Right lobe of liver (tissue), 4 donors: Measurements from ENCODE around the gene RPS6KA5.

Experiments
- CTCF ChIP-seq, 4 donors: fragments of 200-600 bp in 3 of 4; fragments of 450-650 bp in 1 of 4; IDR thresholded peaks; one replicate each; pipeline versions ENCODE4 v1.5.1 to v1.8.0; 2016 to 2022; ENCODE audit warnings: antibody characterized with exemption in 4 of 4, mild to moderate bottlenecking in 2 of 4
- POLR2A ChIP-seq: fragments of 450-650 bp; IDR thresholded peaks from one replicate; pipeline ENCODE4 v1.6.1; 2017; ENCODE audit warnings: antibody characterized with exemption, mild to moderate bottlenecking
- donor health status: DM: no; HTN: no; CAD: no.
- donor health status: DM: no; HTN: no; CAD: no.
- donor health status: DM: no; HTN: yes; CAD: no.

GRCh38 chr14:91092073-91092472 is 31.6 kb upstream of the RPS6KA5 start:
- TF ChIP-seq CTCF (IDR thresholded peaks at IDR 0.05): no peak
- no peak for TF ChIP-seq POLR2A
